ENCODE measurements around the gene PTGDS. TPM values are rescaled to one million over a fixed set of nuclear protein-coding genes. Genes with fewer than 3 reads are reported as not detected.

PTGDS gene
- total RNA-seq, 1 donor from 2014 or later = not detected

DNA sequence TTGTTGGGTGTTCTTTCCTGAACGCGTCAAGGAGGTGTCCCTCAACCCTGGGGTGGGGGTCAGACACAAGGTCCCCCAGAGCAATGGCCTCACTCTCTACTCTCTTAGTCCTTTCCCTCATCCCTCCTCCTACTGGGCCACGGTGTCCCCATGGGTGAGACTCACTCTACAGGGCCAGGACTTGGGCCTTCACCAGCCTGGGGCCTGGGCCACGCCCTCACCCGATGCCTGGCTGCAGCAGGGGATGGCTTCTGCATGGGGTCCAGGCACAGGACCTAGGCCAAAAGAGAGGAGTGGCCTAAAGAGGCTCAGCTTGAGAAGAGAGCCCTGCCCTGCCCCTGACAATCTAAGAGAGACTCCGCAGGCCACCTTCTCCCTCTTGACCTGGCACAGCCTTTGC lies 19.4 kb upstream of the PTGDS start:
- no peak for DNase-seq (ENCODE audit: low read depth, low spot score)

DNA sequence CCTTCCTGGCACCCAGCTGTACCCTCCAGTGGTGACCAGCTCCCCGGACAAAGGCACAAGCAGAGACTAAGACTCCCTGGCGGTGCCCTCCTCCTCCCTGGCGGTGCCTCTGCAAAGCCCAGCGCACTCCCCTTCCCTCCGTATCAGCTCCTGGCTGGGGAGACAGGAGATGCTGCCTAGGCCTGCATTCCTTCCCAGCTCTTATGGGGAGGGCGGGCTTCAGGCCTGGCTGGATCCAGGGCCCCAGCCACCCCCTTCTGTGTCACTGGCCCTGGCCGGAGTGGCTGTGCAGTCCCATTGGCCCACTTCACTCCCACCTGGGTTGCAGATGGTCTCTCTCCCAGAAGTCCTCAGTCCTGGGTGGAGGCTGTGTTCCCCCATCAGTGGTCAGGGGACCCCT lies 18.8 kb upstream of the PTGDS start:
- no peak for DNase-seq (ENCODE audit: low read depth, low spot score)

DNA sequence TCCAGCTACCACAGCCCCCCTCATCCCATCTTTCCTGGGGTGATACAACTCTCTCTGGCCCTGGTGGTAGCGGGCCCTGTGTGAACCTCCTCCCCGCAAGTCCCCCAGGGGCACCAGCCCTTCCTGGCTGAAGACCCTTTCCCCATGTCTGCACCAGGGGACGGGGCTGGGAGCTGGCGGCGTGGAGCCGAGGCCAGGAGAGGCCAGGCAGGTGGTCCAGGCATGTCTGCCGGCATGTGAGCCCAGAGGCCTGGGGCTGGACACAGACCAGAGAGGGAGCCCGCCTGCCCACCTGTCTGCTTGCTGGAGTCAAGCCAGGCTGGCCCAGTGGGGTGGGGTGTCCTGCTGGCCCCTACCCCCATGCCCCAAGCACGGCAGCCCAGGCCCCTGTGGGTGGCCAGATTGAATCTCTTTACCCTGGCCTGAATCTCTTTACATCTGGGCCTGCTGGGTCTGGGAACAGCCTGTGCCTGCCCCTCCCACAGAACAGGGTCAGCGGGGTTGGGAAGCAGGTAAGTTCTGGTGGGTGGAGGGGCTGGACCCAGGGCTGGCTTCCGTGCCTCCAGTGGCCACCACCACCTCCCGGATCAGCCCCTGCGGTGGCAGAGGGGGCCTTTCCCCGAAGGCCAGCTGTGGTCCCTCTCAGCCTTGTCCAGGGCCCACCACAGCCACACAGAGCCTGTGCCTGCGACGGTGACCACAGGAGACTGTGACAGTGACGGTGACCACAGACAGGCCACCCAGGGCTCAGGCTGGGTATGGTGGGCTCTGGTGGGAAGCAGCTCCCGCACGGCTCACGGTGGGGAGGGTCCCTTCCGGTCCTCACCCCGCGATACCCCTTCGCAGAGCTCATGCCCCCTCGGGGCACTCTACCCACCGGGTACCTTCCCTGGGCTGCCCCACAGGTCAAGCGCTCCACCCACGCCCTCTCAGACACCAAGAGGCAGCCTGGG lies 18.1 kb upstream of the PTGDS start:
- DNase-seq (ENCODE audit: low read depth, low spot score) = no peak

DNA sequence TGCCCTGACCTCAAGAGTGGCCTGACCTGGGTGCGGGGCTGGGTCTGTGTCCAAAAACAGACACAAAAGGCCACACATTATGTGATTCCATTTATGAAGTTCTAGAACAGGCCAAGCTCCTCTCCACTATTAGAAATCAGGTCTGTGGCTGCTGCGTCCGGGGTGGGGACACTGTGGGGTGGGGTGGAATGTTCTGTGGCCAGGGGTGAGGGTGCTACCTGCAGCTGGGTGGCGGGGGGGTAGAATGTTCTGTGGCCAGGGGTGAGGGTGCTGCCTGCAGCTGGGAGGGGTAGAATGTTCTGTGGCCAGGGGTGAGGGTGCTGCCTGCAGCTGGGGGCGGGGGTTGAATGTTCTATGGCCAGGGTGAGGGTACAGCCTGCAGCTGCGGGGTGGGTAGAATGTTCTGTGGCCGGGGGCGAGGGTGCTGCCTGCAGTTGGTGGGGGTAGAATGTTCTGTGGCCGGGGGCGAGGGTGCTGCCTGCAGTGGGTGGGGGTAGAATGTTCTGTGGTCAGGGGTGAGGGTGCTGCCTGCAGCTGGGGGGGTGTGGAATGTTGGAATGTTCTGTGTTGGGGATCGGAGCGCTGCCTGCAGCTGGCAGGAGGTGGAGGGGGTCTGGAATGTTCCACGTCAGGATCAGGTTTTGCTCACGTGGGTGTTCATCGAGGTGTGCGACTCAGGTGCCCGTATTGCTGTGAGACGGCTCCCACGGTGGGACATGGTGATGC lies 16.9 kb upstream of the PTGDS start:
- no peak for DNase-seq (ENCODE audit: low read depth, low spot score)

DNA sequence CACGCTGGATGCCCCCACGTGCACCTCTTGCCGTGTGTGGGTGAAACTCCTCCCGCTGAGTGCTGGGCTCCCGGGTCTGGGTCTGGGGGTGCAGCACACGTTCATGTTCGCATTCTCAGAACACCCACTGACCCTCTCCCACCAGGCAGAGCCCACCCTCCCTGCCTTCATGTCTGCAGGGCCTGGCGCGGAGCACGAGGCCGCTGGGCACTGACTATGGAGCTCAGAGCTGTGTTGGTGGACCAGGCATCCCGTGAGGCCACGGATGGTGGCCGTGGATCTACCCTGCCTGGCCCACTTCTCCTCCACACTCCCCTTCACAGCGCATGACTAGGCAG lies 16.4 kb upstream of the PTGDS start:
- no peak for DNase-seq (ENCODE audit: low read depth, low spot score)

DNA sequence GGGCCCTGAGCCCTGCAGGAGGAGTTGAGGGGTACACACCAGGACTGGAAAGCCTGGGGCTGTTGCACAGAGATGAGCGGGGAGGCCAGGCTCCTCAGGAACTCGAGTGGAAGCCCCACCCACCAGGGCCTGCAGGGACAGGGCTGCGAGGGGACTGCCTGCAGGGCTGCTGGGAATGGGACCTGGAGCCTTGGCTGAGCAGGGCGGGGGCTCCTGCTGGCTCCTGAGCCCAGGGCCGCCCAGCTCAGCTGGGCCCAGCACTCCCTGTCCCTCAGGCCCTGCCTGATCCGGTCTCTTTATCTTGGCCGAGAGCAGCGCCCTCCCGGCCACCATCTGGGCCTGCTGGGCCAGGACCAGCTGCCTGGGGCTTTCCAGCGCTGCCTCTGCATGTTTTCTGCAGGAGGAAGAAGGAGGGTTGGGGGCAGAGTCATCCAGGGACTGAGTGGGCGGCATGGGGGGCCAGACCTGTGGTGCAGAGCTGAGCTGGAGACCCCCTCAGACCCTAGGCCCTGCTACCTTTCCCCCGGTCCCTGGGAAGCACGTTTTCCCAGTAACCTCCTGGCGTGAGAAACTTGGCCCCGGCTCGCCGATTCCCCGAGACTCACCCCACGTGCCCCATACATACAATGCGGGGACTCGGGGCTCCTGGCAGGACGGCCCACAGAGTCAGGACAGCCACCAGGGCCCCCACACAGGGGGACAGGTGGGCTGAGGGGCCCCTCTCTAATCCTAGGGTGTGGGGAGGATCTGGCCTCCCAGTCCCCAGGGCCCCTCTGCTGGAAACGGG lies 15.8 kb upstream of the PTGDS start:
- DNase-seq (ENCODE audit: low read depth, low spot score) = no peak

DNA sequence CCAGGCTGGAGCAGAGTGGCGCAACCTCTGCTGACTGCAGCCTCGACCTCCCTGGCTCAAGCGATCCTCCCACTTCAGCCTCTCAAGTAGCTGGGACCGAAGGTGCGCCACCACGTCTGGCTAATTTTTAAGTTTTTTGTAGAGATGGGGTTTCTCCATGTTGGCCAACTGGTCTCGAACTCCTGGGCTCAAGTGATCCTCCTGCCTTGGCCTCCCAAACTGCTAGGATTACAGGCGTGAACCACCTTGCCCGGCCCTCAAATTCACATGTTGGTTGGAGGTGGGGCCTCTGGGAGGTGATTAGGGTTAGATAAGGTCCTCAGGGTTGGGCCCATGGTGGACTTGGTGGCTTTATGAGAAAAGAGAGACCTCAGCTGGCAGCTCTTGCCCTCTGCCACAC lies 15.1 kb upstream of the PTGDS start:
- no peak for DNase-seq (ENCODE audit: low read depth, low spot score)

DNA sequence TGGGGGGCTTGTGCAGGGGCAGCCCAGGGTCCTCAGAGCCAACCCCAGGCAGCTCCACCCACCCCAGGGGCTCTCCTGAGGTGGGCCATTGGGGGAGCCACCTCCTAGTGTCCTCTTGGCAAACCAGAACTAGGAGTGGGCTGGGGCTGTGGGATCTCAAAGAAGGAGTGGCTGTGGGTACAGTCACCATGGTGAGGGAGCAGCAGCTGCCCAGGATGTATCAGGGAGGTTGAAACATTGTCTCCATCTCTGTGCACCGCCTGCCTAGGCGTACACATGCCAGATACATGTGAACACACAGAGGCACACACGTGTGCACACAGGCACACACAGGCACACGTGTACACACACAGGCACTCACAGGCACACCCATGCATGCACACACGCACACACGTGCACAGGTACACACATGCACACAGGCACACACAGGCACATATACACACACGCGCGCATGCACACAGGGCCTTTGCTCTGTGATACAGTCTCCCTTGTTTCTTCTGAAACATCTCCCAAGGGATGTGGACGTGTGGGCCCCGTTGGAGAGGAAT lies 14.5 kb upstream of the PTGDS start:
- DNase-seq (ENCODE audit: low read depth, low spot score) = no peak

DNA sequence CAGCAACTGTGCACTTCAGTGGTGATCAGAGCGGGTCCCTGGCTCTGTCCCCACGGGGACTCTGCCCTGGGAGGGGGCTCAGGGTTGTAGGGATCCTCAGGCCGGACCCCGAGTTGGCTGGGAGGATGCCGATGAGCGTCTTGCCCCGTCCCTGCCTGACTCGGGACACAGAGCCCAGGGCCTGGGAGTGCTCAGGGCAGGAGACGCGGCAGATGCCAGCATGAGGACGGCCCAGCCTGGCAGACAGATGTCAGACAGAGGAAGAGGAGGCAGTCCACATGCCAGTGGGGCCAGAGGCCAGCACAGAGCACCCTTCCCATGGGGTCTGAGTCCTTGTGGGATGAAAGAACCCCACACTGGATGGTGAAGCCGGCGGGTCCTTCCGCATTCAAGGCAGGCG lies 14.0 kb upstream of the PTGDS start:
- DNase-seq (ENCODE audit: low read depth, low spot score) = no peak

DNA sequence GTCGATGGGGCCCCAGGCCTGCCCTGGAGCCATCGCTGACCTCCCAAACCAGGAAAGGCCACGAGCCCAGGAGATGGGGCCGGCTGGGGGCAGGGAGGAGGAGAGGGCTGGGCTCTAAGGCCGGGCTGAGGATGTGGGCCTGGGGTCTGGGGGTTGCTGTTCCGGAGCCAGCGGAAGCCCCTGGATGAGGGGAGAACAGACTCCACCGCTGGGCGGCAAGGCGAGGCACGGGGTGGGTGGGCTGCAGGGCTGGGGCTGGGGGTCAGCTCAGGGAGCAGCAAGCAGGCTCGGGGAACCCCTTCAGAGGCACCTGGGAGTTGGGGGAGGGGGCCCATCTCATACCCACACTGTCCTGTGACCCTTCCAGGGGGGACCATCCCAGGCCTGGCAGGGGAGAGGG lies 13.6 kb upstream of the PTGDS start:
- no peak for DNase-seq (ENCODE audit: low read depth, low spot score)

DNA sequence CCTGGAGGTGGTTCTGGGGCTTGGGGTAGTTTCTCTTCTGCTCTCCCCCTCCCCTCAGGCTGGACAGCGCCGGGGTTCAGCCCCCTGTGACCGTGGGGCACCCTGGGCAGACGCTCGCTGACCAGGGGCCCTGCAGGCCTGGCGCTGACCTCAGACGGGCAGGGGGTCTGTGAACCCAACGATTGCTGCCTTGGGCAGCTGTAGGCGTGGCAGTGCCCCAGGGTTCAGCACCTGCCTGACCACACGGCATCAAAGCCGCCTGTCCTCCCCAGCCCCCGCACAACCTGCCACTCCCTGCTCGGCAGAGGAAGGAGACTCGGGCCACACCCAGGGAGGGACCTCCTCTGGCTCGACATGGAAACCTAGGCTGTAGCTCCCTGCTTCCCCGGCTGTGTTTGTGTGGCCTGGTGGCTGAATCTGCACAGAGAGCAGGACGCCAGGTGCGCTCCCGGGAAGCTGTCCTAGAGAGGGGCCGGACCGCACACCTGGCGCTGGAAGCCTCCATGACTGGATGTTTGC lies 13.1 kb upstream of the PTGDS start:
- DNase-seq (ENCODE audit: low read depth, low spot score) = no peak

DNA sequence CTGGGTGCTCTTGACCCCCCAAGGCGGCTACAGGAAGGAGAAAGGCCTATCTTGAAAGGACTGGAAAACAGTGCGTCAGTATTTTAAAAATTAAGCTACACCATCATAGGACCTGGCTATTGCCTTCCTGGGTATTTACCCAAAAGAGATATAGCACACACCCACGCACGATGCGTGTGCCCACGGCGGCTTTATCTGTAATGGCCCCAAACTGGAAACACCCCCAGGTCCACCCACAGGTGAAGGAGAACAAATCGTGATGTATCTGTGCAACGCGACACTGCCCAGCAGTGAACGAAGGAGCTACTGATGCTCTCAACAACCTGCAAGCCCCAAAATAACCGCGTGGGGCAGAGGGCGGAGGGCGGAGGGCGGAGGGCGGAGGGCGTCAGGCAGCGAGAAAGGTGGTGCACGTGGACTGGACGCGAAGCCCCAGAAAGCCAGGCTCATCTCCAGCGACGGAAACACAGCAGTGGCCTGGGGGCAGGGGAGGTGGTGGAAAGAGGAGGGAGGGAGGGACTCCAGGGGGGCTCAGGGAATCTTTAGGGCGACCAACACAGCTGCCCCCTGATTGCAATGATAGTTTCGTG lies 12.4 kb upstream of the PTGDS start:
- no peak for DNase-seq (ENCODE audit: low read depth, low spot score)

DNA sequence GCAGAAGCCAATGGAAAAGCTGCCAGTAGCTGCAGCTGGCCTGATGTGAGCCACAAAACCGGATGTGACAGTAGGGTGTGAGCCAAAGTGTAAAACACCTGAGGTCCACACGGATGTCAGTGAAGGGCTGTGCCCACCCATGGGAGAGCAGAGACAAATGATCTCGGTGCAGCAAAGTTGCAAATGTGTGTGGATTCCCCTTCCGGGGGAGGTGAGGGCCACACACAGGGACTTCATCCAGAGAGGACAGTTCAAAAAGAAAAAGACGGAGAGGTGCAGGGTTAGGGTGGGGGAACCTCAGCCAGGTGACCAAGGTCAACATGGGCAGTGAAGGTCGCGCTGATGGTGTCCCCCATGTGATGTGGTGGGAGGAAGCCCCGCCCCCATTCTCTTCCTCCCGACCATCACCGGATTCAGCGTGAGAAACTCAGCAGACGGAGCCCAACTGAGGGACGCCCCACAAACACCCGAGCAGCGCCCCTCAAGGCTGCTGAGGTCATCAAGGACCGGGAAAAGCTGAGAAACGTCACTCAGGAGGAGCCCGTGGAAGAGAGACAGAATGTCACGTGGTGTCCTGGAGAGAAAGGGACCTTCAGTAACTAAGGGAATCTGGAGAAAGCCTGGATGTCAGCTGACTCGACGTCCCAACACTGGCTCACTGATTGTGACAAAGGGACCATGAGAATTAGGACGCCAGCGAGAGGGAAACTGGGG lies 11.4 kb upstream of the PTGDS start:
- no peak for DNase-seq (ENCODE audit: low read depth, low spot score)

DNA sequence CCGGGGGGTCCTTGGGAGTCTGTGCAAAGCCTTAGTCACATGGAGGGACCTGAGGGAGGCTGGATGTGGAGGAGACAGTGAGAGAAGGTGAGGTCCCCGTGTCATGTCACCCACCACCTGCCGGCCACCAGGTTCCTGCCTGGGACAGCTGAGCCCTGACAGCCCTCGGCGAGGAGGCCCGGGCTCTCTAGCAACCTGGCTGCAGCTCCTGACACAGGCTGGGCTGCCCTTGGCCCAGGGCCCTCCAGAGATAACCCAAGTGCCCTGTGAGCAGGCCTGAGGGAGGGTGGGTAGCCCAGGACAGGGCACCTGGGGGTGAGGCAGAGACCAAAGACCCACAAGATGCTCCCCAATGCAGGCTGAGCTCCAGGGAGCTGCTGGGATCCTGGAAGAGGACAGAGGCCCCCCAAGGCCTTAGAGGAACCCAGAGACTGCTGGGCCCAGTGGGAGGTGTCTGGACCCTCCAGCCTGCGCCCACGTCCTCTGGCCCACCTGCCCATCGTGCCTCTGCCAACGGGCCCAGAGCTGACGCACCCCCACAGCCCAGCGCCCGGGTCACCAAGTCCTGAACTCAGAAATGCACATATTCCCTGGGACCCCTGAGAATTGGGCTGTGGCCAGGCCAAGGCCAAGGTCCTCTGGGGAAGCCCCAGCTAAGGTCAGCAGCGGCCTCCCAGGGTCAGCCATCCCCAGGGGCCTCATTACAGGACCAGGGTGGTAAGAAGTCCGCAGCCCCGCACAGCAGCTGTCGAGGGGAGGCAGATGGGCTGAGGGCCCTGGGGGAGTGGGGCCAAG lies 8.8 kb upstream of the PTGDS start:
- no peak for DNase-seq (ENCODE audit: low read depth, low spot score)

DNA sequence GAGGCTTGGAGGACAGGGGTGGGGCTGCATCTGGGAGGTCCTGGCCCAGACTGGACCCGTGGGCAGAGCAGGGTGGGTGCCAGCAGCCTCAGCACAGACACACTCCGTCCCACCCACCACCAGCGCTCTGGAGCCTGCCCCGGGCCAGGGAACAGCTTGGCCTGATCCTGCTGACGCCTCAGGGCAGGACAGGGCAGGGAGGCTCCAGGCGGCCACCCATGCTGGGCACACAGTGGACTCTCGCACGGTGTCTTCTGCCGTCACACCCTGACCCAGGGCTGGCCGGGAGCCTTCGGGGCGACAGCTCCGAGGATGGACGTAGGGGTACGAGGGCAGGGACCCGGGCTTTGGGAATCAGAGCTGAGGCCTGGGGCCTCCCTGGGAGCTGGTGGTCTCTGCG lies 8.2 kb upstream of the PTGDS start:
- no peak for DNase-seq (ENCODE audit: low read depth, low spot score)

DNA sequence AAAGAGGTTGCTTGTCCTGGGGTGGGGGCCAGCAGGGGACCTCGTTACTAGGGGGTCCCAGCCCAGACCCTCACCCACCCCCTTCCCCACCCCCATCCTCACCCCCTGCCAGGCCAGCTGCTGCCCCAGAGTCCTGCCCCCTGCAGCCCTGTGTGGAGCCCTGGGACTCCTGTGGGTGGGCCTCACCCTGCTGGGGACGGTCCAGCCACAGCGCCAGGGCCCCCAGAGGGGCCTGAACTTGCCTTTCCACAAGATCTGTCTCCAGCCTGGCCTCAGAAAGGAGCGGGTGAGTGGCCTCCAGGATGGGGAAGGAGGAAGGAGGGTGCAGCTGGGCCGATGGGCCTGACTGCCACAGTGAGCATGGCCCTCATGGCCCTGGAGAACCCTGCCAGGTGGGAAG lies 7.5 kb upstream of the PTGDS start:
- no peak for DNase-seq (ENCODE audit: low read depth, low spot score)

DNA sequence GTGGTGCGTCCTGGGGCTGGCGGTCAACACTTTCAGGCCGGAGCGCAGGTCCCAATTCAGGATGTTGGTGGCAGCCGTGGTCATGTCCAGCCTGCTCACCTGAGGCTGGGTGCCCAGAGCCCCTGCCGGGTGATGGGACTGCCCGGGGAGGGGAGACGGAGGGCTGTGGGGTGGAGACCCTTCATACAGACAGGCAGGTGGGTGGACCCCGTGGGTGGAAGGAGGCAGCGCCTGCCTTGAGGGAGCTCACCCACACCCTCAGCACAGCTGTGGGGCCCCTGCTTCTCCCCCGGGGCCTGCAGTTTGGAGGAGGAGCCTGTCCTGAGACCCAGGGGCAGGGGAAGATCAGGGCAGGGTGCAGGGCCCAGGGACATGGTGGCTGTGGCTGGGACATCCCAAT lies 6.9 kb upstream of the PTGDS start:
- DNase-seq (ENCODE audit: low read depth, low spot score) = no peak

DNA sequence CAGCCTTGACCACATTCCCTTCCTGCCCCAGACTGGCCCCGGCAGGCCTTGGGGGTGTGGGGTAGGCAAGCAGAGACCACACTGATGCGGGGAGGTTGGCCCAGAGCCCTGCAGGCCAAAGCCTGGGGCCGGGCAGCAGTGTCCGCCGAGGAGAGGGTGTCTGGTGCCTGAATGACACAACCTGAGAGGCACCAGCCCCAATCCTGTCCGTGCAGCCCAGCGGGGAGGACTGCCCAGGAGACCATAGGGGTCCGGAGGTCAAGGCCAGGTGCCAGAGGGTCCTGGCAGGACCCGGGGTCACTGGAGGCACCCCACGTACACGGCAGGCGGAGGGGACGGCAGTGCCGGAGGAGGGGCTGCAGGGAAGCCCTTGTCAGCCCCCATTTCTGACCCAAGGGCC lies 5.6 kb upstream of the PTGDS start:
- no peak for DNase-seq (ENCODE audit: low read depth, low spot score)

DNA sequence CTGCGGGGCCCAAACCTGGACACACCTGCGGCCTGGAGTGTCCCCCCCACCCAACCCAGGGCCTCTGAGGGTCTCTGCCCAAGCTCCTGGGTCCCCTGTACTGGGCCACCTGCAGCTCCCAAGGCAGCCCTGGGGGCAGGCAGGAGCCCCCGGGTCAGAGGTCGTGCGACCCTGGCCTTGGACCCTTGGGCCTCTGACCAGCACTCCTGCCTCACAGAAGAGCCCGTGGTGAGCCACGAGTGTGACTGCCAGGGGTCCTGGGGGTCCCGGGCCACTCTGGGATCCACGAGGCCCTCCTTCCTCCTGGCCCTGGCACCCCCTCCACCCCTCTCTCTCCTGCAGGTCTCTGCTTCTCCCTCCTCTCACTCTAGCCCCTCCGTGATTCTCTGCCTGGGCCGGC lies 5.0 kb upstream of the PTGDS start:
- no peak for DNase-seq (ENCODE audit: low read depth, low spot score)

DNA sequence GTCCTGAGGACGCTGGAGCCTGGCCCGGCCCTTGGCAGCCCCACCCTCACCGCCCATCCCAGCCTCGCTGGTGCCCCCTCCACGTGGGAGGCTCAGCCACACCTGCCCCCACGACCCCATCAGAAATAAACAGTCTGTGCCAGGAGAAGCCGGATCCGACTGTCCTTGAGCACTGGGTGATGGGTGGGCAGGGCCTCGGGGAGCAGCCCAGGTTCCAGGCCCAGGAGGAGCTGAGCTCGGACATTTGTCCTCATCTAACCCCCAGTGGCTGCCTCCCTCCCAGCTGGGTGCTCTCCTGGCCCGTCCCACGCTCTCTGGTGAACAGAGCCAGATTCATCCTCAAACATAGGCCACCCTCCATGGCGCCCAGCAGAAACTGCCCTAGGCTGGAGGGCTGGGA lies 4.6 kb upstream of the PTGDS start:
- no peak for DNase-seq (ENCODE audit: low read depth, low spot score)

Measured in pulmonary artery endothelial cell (primary cell).